ENCODE data around the gene SUN2. TPM values are rescaled to one million over a fixed set of nuclear protein-coding genes. Genes with fewer than 3 reads are reported as not detected.
A peak's percentile ranks its signal among the peaks of the same experiment; 100 is the strongest.

The SUN2 gene
- total and polyA plus RNA-seq, 4 donors: 95.4 to 495 (median 289) TPM

GRCh38 chr22:38724926-38725571 is 30.7 kb downstream of the SUN2 start:
- Histone ChIP-seq H3K4me1 (ENCODE audit: control insufficient read depth in 1 of 2, insufficient read depth in 2 of 2, low read length in 2 of 2) (no peaks in the 10 kb centered on the region), H3K4me3 (ENCODE audit: low read length in 2 of 2) (no peak overlapping the region), H3K9me3 (ENCODE audit: control insufficient read depth, low read length) (no peaks in the 10 kb centered on the region), H3K27ac (ENCODE audit: low read depth in 1 of 2, low read length in 2 of 2) (no peak overlapping the region), H3K36me3 (ENCODE audit: control insufficient read depth in 1 of 2, insufficient read depth in 2 of 2, low read length in 1 of 2) (peaks cover 5 to 24% of the 10 kb centered on the region in 2 donors), H3K27me3 (ENCODE audit: control insufficient read depth in 1 of 2, insufficient read depth in 2 of 2, low read length in 1 of 2) (no peaks in the 10 kb centered on the region)
- intact Hi-C loops (cut with DNase I): no loop called here
- WGBS, 2 donors: 38 to 44% methylated on average over 3 of the region's 3 CpGs
- peak in 1 of 2 donors; percentile 39 for DNase-seq
- ATAC-seq (ENCODE audit: low FRiP score): no peak

- intact Hi-C loops (cut with DNase I): no loop called here
- no peaks in the 10 kb centered on the region for H3K4me1 ChIP-seq (ENCODE audit: control insufficient read depth in 1 of 2, insufficient read depth in 2 of 2, low read length in 2 of 2)
- peak in 1 of 2 donors; percentile 47 for DNase-seq
- H3K4me3 ChIP-seq (ENCODE audit: low read length in 2 of 2): no peak overlapping the region
- ATAC-seq (ENCODE audit: low FRiP score): no peak
- H3K27me3 ChIP-seq (ENCODE audit: control insufficient read depth in 1 of 2, insufficient read depth in 2 of 2, low read length in 1 of 2): no peaks in the 10 kb centered on the region
- peaks cover 5 to 21% of the 10 kb centered on the region in 2 donors for H3K36me3 ChIP-seq (ENCODE audit: control insufficient read depth in 1 of 2, insufficient read depth in 2 of 2, low read length in 1 of 2)
- H3K27ac ChIP-seq (ENCODE audit: low read depth in 1 of 2, low read length in 2 of 2): no peak overlapping the region
- WGBS, 2 donors: 96% methylated on average over 7 of the region's 7 CpGs
- no peaks in the 10 kb centered on the region for H3K9me3 ChIP-seq (ENCODE audit: control insufficient read depth, low read length)
Measured at GRCh38 chr22:38724176-38724575, 31.6 kb downstream of the SUN2 start.

- DNase-seq (no peak), ATAC-seq (ENCODE audit: low FRiP score) (no peak)
- Histone ChIP-seq H3K27me3 (ENCODE audit: control insufficient read depth in 1 of 2, insufficient read depth in 2 of 2, low read length in 1 of 2) (no peaks in the 10 kb centered on the region), H3K36me3 (ENCODE audit: control insufficient read depth in 1 of 2, insufficient read depth in 2 of 2, low read length in 1 of 2) (peaks cover 5 to 11% of the 10 kb centered on the region in 2 donors), H3K9me3 (ENCODE audit: control insufficient read depth, low read length) (no peaks in the 10 kb centered on the region), H3K4me3 (ENCODE audit: low read length in 2 of 2) (no peak overlapping the region), H3K4me1 (ENCODE audit: control insufficient read depth in 1 of 2, insufficient read depth in 2 of 2, low read length in 2 of 2) (no peaks in the 10 kb centered on the region), H3K27ac (ENCODE audit: low read depth in 1 of 2, low read length in 2 of 2) (no peak overlapping the region)
- 85 to 89% methylated on average over 7 of the region's 7 CpGs for WGBS, 2 donors
- intact Hi-C loops (cut with DNase I): no loop called here
Measured at GRCh38 chr22:38721551-38721950, 34.2 kb downstream of the SUN2 start.

GRCh38 chr22:38720350-38720749 is 35.4 kb downstream of the SUN2 start:
- Histone ChIP-seq H3K27ac (ENCODE audit: low read depth in 1 of 2, low read length in 2 of 2) (no peak overlapping the region), H3K9me3 (ENCODE audit: control insufficient read depth, low read length) (no peaks in the 10 kb centered on the region), H3K27me3 (ENCODE audit: control insufficient read depth in 1 of 2, insufficient read depth in 2 of 2, low read length in 1 of 2) (no peaks in the 10 kb centered on the region), H3K4me3 (ENCODE audit: low read length in 2 of 2) (no peak overlapping the region), H3K4me1 (ENCODE audit: control insufficient read depth in 1 of 2, insufficient read depth in 2 of 2, low read length in 2 of 2) (no peaks in the 10 kb centered on the region), H3K36me3 (ENCODE audit: control insufficient read depth in 1 of 2, insufficient read depth in 2 of 2, low read length in 1 of 2) (peaks cover 5 to 7% of the 10 kb centered on the region in 2 donors)
- WGBS, 2 donors: 81 to 83% methylated on average over 3 of the region's 3 CpGs
- intact Hi-C loops (cut with DNase I): no loop called here
- DNase-seq: no peak
- no peak for ATAC-seq (ENCODE audit: low FRiP score)

GRCh38 chr22:38719196-38719595 is 36.6 kb downstream of the SUN2 start:
- Histone ChIP-seq H3K27ac (ENCODE audit: low read depth in 1 of 2, low read length in 2 of 2) (no peak overlapping the region), H3K27me3 (ENCODE audit: control insufficient read depth in 1 of 2, insufficient read depth in 2 of 2, low read length in 1 of 2) (no peaks in the 10 kb centered on the region), H3K9me3 (ENCODE audit: control insufficient read depth, low read length) (no peaks in the 10 kb centered on the region), H3K4me1 (ENCODE audit: control insufficient read depth in 1 of 2, insufficient read depth in 2 of 2, low read length in 2 of 2) (no peaks in the 10 kb centered on the region), H3K4me3 (ENCODE audit: low read length in 2 of 2) (no peak overlapping the region), H3K36me3 (ENCODE audit: control insufficient read depth in 1 of 2, insufficient read depth in 2 of 2, low read length in 1 of 2) (peaks cover 0 to 2% of the 10 kb centered on the region in 2 donors)
- DNase-seq (peak in 1 of 2 donors; percentile 28), ATAC-seq (ENCODE audit: low FRiP score) (no peak)
- intact Hi-C loops (cut with DNase I): loop anchor here in 1 of 2 donors (5.0 kb wide), 1 partner anchor 33 kb away; no protein-coding TSS in a partner anchor
- WGBS, 2 donors: 89 to 91% methylated on average over 6 of the region's 6 CpGs

GRCh38 chr22:38718414-38718813 is 37.4 kb downstream of the SUN2 start:
- Histone ChIP-seq H3K4me1 (ENCODE audit: control insufficient read depth in 1 of 2, insufficient read depth in 2 of 2, low read length in 2 of 2) (no peaks in the 10 kb centered on the region), H3K27ac (ENCODE audit: low read depth in 1 of 2, low read length in 2 of 2) (peak overlapping the region in 1 of 2 donors; percentile 10), H3K9me3 (ENCODE audit: control insufficient read depth, low read length) (no peaks in the 10 kb centered on the region), H3K4me3 (ENCODE audit: low read length in 2 of 2) (no peak overlapping the region), H3K36me3 (ENCODE audit: control insufficient read depth in 1 of 2, insufficient read depth in 2 of 2, low read length in 1 of 2) (peaks cover 0 to 2% of the 10 kb centered on the region in 2 donors), H3K27me3 (ENCODE audit: control insufficient read depth in 1 of 2, insufficient read depth in 2 of 2, low read length in 1 of 2) (no peaks in the 10 kb centered on the region)
- intact Hi-C loops (cut with DNase I): loop anchor here (1.0 to 5.0 kb wide), 2 partner anchors 13 to 34 kb away; partner anchors contain the start of gene GTPBP1 (in 1 of the 2)
- WGBS, 2 donors: 16 to 17% methylated on average over 6 of the region's 6 CpGs
- ATAC-seq (ENCODE audit: low FRiP score) (peak; percentile 88), DNase-seq (peak; percentile 81 to 89)

GRCh38 chr22:38717244-38717643 is 38.6 kb downstream of the SUN2 start:
- 87 to 91% methylated on average over 6 of the region's 6 CpGs for WGBS, 2 donors
- Histone ChIP-seq H3K36me3 (ENCODE audit: control insufficient read depth in 1 of 2, insufficient read depth in 2 of 2, low read length in 1 of 2) (peaks cover 0 to 2% of the 10 kb centered on the region in 2 donors), H3K9me3 (ENCODE audit: control insufficient read depth, low read length) (no peaks in the 10 kb centered on the region), H3K27ac (ENCODE audit: low read depth in 1 of 2, low read length in 2 of 2) (no peak overlapping the region), H3K4me3 (ENCODE audit: low read length in 2 of 2) (no peak overlapping the region), H3K27me3 (ENCODE audit: control insufficient read depth in 1 of 2, insufficient read depth in 2 of 2, low read length in 1 of 2) (no peaks in the 10 kb centered on the region), H3K4me1 (ENCODE audit: control insufficient read depth in 1 of 2, insufficient read depth in 2 of 2, low read length in 2 of 2) (no peaks in the 10 kb centered on the region)
- DNase-seq: no peak
- intact Hi-C loops (cut with DNase I): loop anchor here in 1 of 2 donors (5.0 kb wide), 1 partner anchor 35 kb away; no protein-coding TSS in a partner anchor
- ATAC-seq (ENCODE audit: low FRiP score): no peak

GRCh38 chr22:38716826-38717225 is 39.0 kb downstream of the SUN2 start:
- peak in 1 of 2 donors; percentile 46 for DNase-seq
- intact Hi-C loops (cut with DNase I): loop anchor here in 1 of 2 donors (5.0 kb wide), 1 partner anchor 35 kb away; no protein-coding TSS in a partner anchor

GRCh38 chr22:38716271-38716670 is 39.5 kb downstream of the SUN2 start:
- intact Hi-C loops (cut with DNase I): loop anchor here in 1 of 2 donors (5.0 kb wide), 1 partner anchor 36 kb away; no protein-coding TSS in a partner anchor
- H3K27me3 ChIP-seq (ENCODE audit: control insufficient read depth in 1 of 2, insufficient read depth in 2 of 2, low read length in 1 of 2): no peaks in the 10 kb centered on the region

More at GRCh38 chr22:38716826-38717225, 39.0 kb downstream of the SUN2 start:
- Histone ChIP-seq H3K27ac (ENCODE audit: low read depth in 1 of 2, low read length in 2 of 2) (no peak overlapping the region), H3K9me3 (ENCODE audit: control insufficient read depth, low read length) (no peaks in the 10 kb centered on the region), H3K4me1 (ENCODE audit: control insufficient read depth in 1 of 2, insufficient read depth in 2 of 2, low read length in 2 of 2) (no peaks in the 10 kb centered on the region), H3K36me3 (ENCODE audit: control insufficient read depth in 1 of 2, insufficient read depth in 2 of 2, low read length in 1 of 2) (peaks cover 0 to 2% of the 10 kb centered on the region in 2 donors), H3K27me3 (ENCODE audit: control insufficient read depth in 1 of 2, insufficient read depth in 2 of 2, low read length in 1 of 2) (no peaks in the 10 kb centered on the region), H3K4me3 (ENCODE audit: low read length in 2 of 2) (no peak overlapping the region)
- no peak for ATAC-seq (ENCODE audit: low FRiP score)
- WGBS, 2 donors: 92 to 97% methylated on average over 9 of the region's 9 CpGs

More at GRCh38 chr22:38716271-38716670, 39.5 kb downstream of the SUN2 start:
- ATAC-seq (ENCODE audit: low FRiP score): no peak
- DNase-seq: no peak
- no peaks in the 10 kb centered on the region for H3K36me3 ChIP-seq (ENCODE audit: control insufficient read depth in 1 of 2, insufficient read depth in 2 of 2, low read length in 1 of 2)
- WGBS, 2 donors: 92 to 95% methylated on average over 10 of the region's 10 CpGs
- H3K4me1 ChIP-seq (ENCODE audit: control insufficient read depth in 1 of 2, insufficient read depth in 2 of 2, low read length in 2 of 2): no peaks in the 10 kb centered on the region
- H3K4me3 ChIP-seq (ENCODE audit: low read length in 2 of 2): no peak overlapping the region
- no peaks in the 10 kb centered on the region for H3K9me3 ChIP-seq (ENCODE audit: control insufficient read depth, low read length)
- H3K27ac ChIP-seq (ENCODE audit: low read depth in 1 of 2, low read length in 2 of 2): no peak overlapping the region

Measured in aorta (tissue), 5 donors.